WERI-Rb-1 (cell line): ENCODE results near the gene EFHC1.

Source experiments
- DNase-seq: peaks from one replicate; pipeline ENCODE4 v3.0.0-alpha.2; 2020
- H3K27ac ChIP-seq: fragments of 250-450 bp; sonication (Bioruptor Pico); 2 replicates; pipeline ENCODE4 v1.5.1; 2020; ENCODE audit warnings: mild to moderate bottlenecking, moderate library complexity
- H3K27me3 ChIP-seq: fragments of 250-450 bp; sonication (Bioruptor Pico); 2 replicates; pipeline ENCODE4 v1.5.1; 2021; ENCODE audit warnings: mild to moderate bottlenecking, low read depth, moderate library complexity; ENCODE audit not compliant: insufficient read depth, severe bottlenecking
- H3K36me3 ChIP-seq: fragments of 250-450 bp; sonication (Bioruptor Pico); 2 replicates; pipeline ENCODE4 v1.5.1; 2020; ENCODE audit warnings: mild to moderate bottlenecking, moderate library complexity
- H3K4me3 ChIP-seq: 2 replicates; pipeline ENCODE4 v1.5.1; 2011; ENCODE audit warnings: low read depth, mild to moderate bottlenecking, control low read depth, low read length
- H3K9me3 ChIP-seq: fragments of 250-450 bp; sonication (Bioruptor Pico); 2 replicates; pipeline ENCODE4 v1.5.1; 2021; ENCODE audit warnings: mild to moderate bottlenecking, moderate library complexity; ENCODE audit not compliant: severe bottlenecking
- CTCF ChIP-seq: IDR thresholded peaks from 2 replicates; pipeline ENCODE4 v1.5.1; 2011; ENCODE audit warnings: low read depth, mild to moderate bottlenecking, control low read depth, inconsistent platforms, low read length

EFHC1 gene

GRCh38 chr6:52503323-52503747, 83.2 kb downstream of the EFHC1 start:
- H3K9me3 ChIP-seq = no peaks in the 10 kb centered on the region
- TF ChIP-seq CTCF = peak; percentile 78
- no peak overlapping the region for H3K4me3 ChIP-seq
- peaks cover 47% of the 10 kb centered on the region for H3K36me3 ChIP-seq
- peak overlapping the region; percentile 17 for H3K27ac ChIP-seq
- H3K27me3 ChIP-seq = no peaks in the 10 kb centered on the region
- peak; percentile 82 for DNase-seq

- Histone ChIP-seq H3K27ac (peak overlapping the region; percentile 17), H3K36me3 (peaks cover 55% of the 10 kb centered on the region)
- TF ChIP-seq CTCF = no peak
Measured at GRCh38 chr6:52503851-52504781, 84.0 kb downstream of the EFHC1 start.

GRCh38 chr6:52504782-52505136, 84.6 kb downstream of the EFHC1 start:
- Histone ChIP-seq H3K36me3 (peaks cover 61% of the 10 kb centered on the region), H3K27me3 (no peaks in the 10 kb centered on the region), H3K27ac (no peak overlapping the region), H3K4me3 (no peak overlapping the region), H3K9me3 (no peaks in the 10 kb centered on the region)
- DNase-seq = no peak
- no peak for TF ChIP-seq CTCF

More at GRCh38 chr6:52503851-52504781, 84.0 kb downstream of the EFHC1 start:
- no peak overlapping the region for H3K4me3 ChIP-seq
- no peaks in the 10 kb centered on the region for H3K27me3 ChIP-seq
- no peaks in the 10 kb centered on the region for H3K9me3 ChIP-seq
- DNase-seq = peak; percentile 89

GRCh38 chr6:52505726-52506409, 85.7 kb downstream of the EFHC1 start:
- DNase-seq = peak; percentile 37
- Histone ChIP-seq H3K9me3 (no peaks in the 10 kb centered on the region), H3K27ac (no peak overlapping the region), H3K27me3 (no peaks in the 10 kb centered on the region), H3K36me3 (peaks cover 73% of the 10 kb centered on the region), H3K4me3 (no peak overlapping the region)
- TF ChIP-seq CTCF = peak; percentile 50

GRCh38 chr6:52506476-52506875, 86.3 kb downstream of the EFHC1 start:
- Histone ChIP-seq H3K27me3 (no peaks in the 10 kb centered on the region), H3K9me3 (no peaks in the 10 kb centered on the region), H3K4me3 (no peak overlapping the region), H3K36me3 (peaks cover 78% of the 10 kb centered on the region), H3K27ac (no peak overlapping the region)
- no peak for TF ChIP-seq CTCF
- DNase-seq = no peak
